GM19035 (cell line): ENCODE results near the gene GPD1.

Experiments
- ATAC-seq: cut with Tn5 transposase; IDR thresholded peaks from one replicate; pipeline ENCODE4 v1.9.1; 2021; ENCODE audit not compliant: unreplicated experiment

The GPD1 gene

GRCh38 chr12:50103767-50104321 lies at the start of gene GPD1:
Gene GPD1 (plus strand): TSS chr12:50104008. CDS start chr12:50104051, 43 bp downstream.
- no peak for ATAC-seq

GRCh38 chr12:50055831-50056638 lies 47.8 kb upstream of the GPD1 start:
- ATAC-seq: no peak

GRCh38 chr12:50056639-50056976 lies 47.2 kb upstream of the GPD1 start:
- ATAC-seq: no peak

GRCh38 chr12:50057000-50057841 lies 46.6 kb upstream of the GPD1 start, which contains the start of gene ASIC1:
Gene ASIC1 (plus strand): TSS chr12:50057596. CDS start chr12:50058767, 1,171 bp downstream.
- ATAC-seq: no peak

- no peak for ATAC-seq
These were observed 45.7 kb upstream of the GPD1 start for GRCh38 chr12:50057896-50058670.

- no peak for ATAC-seq
These were observed 45.0 kb upstream of the GPD1 start for GRCh38 chr12:50058743-50059312.

GRCh38 chr12:50059440-50060119 lies 44.2 kb upstream of the GPD1 start:
- ATAC-seq: no peak

- ATAC-seq: no peak
These were observed 43.7 kb upstream of the GPD1 start for GRCh38 chr12:50060120-50060468.

GRCh38 chr12:50061171-50061570 lies 42.6 kb upstream of the GPD1 start:
- ATAC-seq: no peak

GRCh38 chr12:50061946-50062686 lies 41.7 kb upstream of the GPD1 start:
- no peak for ATAC-seq

GRCh38 chr12:50062728-50063460 lies 40.9 kb upstream of the GPD1 start:
- no peak for ATAC-seq

GRCh38 chr12:50065726-50066310 lies 38.0 kb upstream of the GPD1 start:
- no peak for ATAC-seq

- no peak for ATAC-seq
These were observed 37.4 kb upstream of the GPD1 start for GRCh38 chr12:50066402-50066801.

GRCh38 chr12:50069069-50069468 lies 34.7 kb upstream of the GPD1 start:
- ATAC-seq: no peak

- ATAC-seq: no peak
These were observed 34.3 kb upstream of the GPD1 start for GRCh38 chr12:50069539-50069938.

- ATAC-seq: no peak
These were observed 33.3 kb upstream of the GPD1 start for GRCh38 chr12:50070314-50071060.

- no peak for ATAC-seq
These were observed 31.5 kb upstream of the GPD1 start for GRCh38 chr12:50072198-50072907.
